Upper lobe of left lung (tissue), 6 donors: ENCODE measurements around the gene CARD10. TPM values are rescaled to one million over a fixed set of nuclear protein-coding genes. Genes with fewer than 3 reads are reported as not detected.

ENCODE experiments used
- ATAC-seq, 2 donors: fragments of 200-7000 bp; cut with Tn5 transposase; one replicate each; pipeline ENCODE4 v1.9.1; 2022; ENCODE audit warnings: mild to moderate bottlenecking in 2 of 2, moderate library complexity in 2 of 2; ENCODE audit not compliant: low FRiP score in 2 of 2
- DNase-seq, 2 donors: peaks; one replicate each; pipeline ENCODE4 v3.0.0-alpha.2; 2019 to 2020
- H3K27ac ChIP-seq, 4 donors: fragments of 200-600 bp; sonication (generic); one replicate each; pipeline ENCODE4 v1.5.1; 2016 to 2019
- H3K27me3 ChIP-seq, 4 donors: fragments of 200-600 bp; sonication (generic); one replicate each; pipeline ENCODE4 v1.5.1; 2017 to 2019
- H3K36me3 ChIP-seq, 4 donors: fragments of 200-600 bp; sonication (generic); one replicate each; pipeline ENCODE4 v1.5.1; 2016 to 2019
- H3K4me1 ChIP-seq, 4 donors: fragments of 200-600 bp; sonication (generic); one replicate each; pipeline ENCODE4 v1.5.1; 2018 to 2019
- H3K4me3 ChIP-seq, 4 donors: fragments of 200-600 bp; sonication (generic); one replicate each; pipeline ENCODE4 v1.5.1; 2017 to 2019; ENCODE audit warnings: mild to moderate bottlenecking in 2 of 4, moderate library complexity in 1 of 4
- H3K9me3 ChIP-seq, 4 donors: fragments of 200-600 bp; sonication (generic); one replicate each; pipeline ENCODE4 v1.5.1; 2018 to 2019
- CTCF ChIP-seq, 6 experiments: fragments of 450-650 bp in 4 of 6; fragments of 200-600 bp in 2 of 6; sonication (generic) in 2 of 6; IDR thresholded peaks; one replicate each; pipeline ENCODE4 v1.5.1; 2016 to 2019; ENCODE audit warnings: antibody characterized with exemption in 6 of 6
- EP300 ChIP-seq, 4 donors: sonication (generic); formaldehyde crosslinking; IDR thresholded peaks; one replicate each; pipeline ENCODE4 v1.5.1; 2017; ENCODE audit warnings: antibody characterized with exemption in 4 of 4, control low read depth in 2 of 4
- POLR2A ChIP-seq, 4 donors: fragments of 450-650 bp; IDR thresholded peaks; one replicate each; pipeline ENCODE4 v1.5.1; 2016 to 2017; ENCODE audit warnings: antibody characterized with exemption in 4 of 4, mild to moderate bottlenecking in 2 of 4
- POLR2AphosphoS5 ChIP-seq, 2 donors: sonication (generic); formaldehyde crosslinking; IDR thresholded peaks; one replicate each; pipeline ENCODE4 v1.5.1; 2017; ENCODE audit warnings: antibody characterized with exemption in 2 of 2
- WGBS, 2 donors: methylation state at CpG; one replicate each; pipeline ENCODE4 v1.1.5; 2017 to 2018; 5-methylcytosine and 5-hydroxymethylcytosine counted together
- total RNA-seq, 6 donors: library from RNA; depleted of rRNA in 4 of 6; stranded (reverse); fragments of >200 nt in 4 of 6; gene quantifications; one replicate each; pipeline versions ENCODE4 v1.1.0 to v1.2.1, GENCODE V29; 2016 to 2021
- donor health status: DM: no; HTN: no; CAD: no; lungs with moderate emphysema.
- donor health status: DM: no; HTN: yes; CAD: no; lungs with severe emphysema.

The CARD10 gene
- 10 to 100 TPM in 4 of 6 donors, 1 to 10 TPM in 2; 6.2 to 19.8 (median 13.6) TPM for total RNA-seq

- ATAC-seq: peak in 1 of 2 donors; percentile 75
- peak within 1 kb of the TSS; percentile 62 to 81 (median 72) for H3K27ac ChIP-seq
- peak in 1 of 2 donors; percentile 89 for DNase-seq
- peaks cover 0 to 14% (median 3%) of the 10 kb centered on the region in 4 donors for H3K27me3 ChIP-seq
- H3K9me3 ChIP-seq: no peaks in the 10 kb centered on the region
- peak within 1 kb of the TSS; percentile 60 to 79 (median 72) for H3K4me3 ChIP-seq
- 14 to 52% methylated on average over 7 to 39 of the region's 99 CpGs for WGBS, 2 donors
- peaks cover 0 to 4% (median 0%) of the 10 kb centered on the region in 4 donors for H3K36me3 ChIP-seq
- TF ChIP-seq EP300 (IDR thresholded peaks at IDR 0.05) (no peak), POLR2AphosphoS5 (IDR thresholded peaks at IDR 0.05) (no peak), CTCF (IDR thresholded peaks at IDR 0.05) (no peak), POLR2A (IDR thresholded peaks at IDR 0.05) (peak in 1 of 4 donors; percentile 14)
- H3K4me1 ChIP-seq: peaks cover 10 to 22% (median 18%) of the 10 kb centered on the region in 4 donors
Observed at GRCh38 chr22:37519268-37520195, at the start of gene CARD10. TSS of gene CARD10 (minus strand) at chr22:37519415. CDS start at chr22:37519200, 215 bp downstream.

- 86 to 93% methylated on average over 3 to 14 of the region's 14 CpGs for WGBS, 2 donors
- H3K27ac ChIP-seq: peak overlapping the region; percentile 49 to 83 (median 67)
- H3K4me3 ChIP-seq: no peak overlapping the region
- TF ChIP-seq POLR2A (IDR thresholded peaks at IDR 0.05): no peak
- no peak for TF ChIP-seq CTCF (IDR thresholded peaks at IDR 0.05)
- TF ChIP-seq EP300 (IDR thresholded peaks at IDR 0.05): no peak
- no peak for TF ChIP-seq POLR2AphosphoS5 (IDR thresholded peaks at IDR 0.05)
- DNase-seq: no peak
- no peaks in the 10 kb centered on the region for H3K27me3 ChIP-seq
- no peaks in the 10 kb centered on the region for H3K9me3 ChIP-seq
- peaks cover 56 to 69% (median 63%) of the 10 kb centered on the region in 4 donors for H3K4me1 ChIP-seq
- no peak for ATAC-seq
- peaks cover 5 to 36% (median 17%) of the 10 kb centered on the region in 4 donors for H3K36me3 ChIP-seq
Observed at GRCh38 chr22:37568448-37569008, 49.3 kb upstream of the CARD10 start.

- H3K36me3 ChIP-seq: peaks cover 5 to 36% (median 17%) of the 10 kb centered on the region in 4 donors
- peak overlapping the region in 2 of 4 donors; percentile 81 to 83 for H3K27ac ChIP-seq
- ATAC-seq: no peak
- DNase-seq: no peak
- H3K27me3 ChIP-seq: no peaks in the 10 kb centered on the region
- no peaks in the 10 kb centered on the region for H3K9me3 ChIP-seq
- TF ChIP-seq POLR2AphosphoS5 (IDR thresholded peaks at IDR 0.05) (no peak), EP300 (IDR thresholded peaks at IDR 0.05) (no peak), POLR2A (IDR thresholded peaks at IDR 0.05) (no peak), CTCF (IDR thresholded peaks at IDR 0.05) (no peak)
- no peak overlapping the region for H3K4me3 ChIP-seq
- peaks cover 61 to 75% (median 68%) of the 10 kb centered on the region in 4 donors for H3K4me1 ChIP-seq
- WGBS, 2 donors: 90 to 92% methylated on average over 8 to 15 of the region's 15 CpGs
Observed at GRCh38 chr22:37568012-37568411, 48.8 kb upstream of the CARD10 start.

GRCh38 chr22:37566903-37567798 is 47.9 kb upstream of the CARD10 start:
- ATAC-seq (peak; percentile 73 to 89), DNase-seq (peak; percentile 94 to 95)
- TF ChIP-seq POLR2A (IDR thresholded peaks at IDR 0.05): peak in 1 of 4 donors; percentile 41
- TF ChIP-seq POLR2AphosphoS5 (IDR thresholded peaks at IDR 0.05): peak; percentile 71 to 72
- TF ChIP-seq EP300 (IDR thresholded peaks at IDR 0.05): peak in 3 of 4 donors; percentile 64 to 91 (median 74)
- TF ChIP-seq CTCF (IDR thresholded peaks at IDR 0.05): peak; percentile 96 to 99 (median 98)
- Histone ChIP-seq H3K4me3 (peak overlapping the region in 1 of 4 donors; percentile 9), H3K9me3 (no peaks in the 10 kb centered on the region), H3K27me3 (no peaks in the 10 kb centered on the region), H3K36me3 (peaks cover 5 to 36% (median 17%) of the 10 kb centered on the region in 4 donors), H3K4me1 (peaks cover 70 to 83% (median 76%) of the 10 kb centered on the region in 4 donors), H3K27ac (peak overlapping the region; percentile 67 to 99 (median 82))
- 28 to 37% methylated on average over 10 to 16 of the region's 16 CpGs for WGBS, 2 donors
